Endothelial cell (in vitro differentiated cells): Measurements from ENCODE around the gene AMIGO3. TPM values are rescaled to one million over a fixed set of nuclear protein-coding genes. Genes with fewer than 3 reads are reported as not detected.

ENCODE experiments used
- DNase-seq: peaks from one replicate; pipeline ENCODE4 v3.0.0; 2021; ENCODE audit warnings: low spot score
- H3K27ac Mint-ChIP-seq: one replicate; pipeline ENCODE4 v1.8.0; 2021; ENCODE audit warnings: mixed read lengths, inconsistent platforms; ENCODE audit not compliant: unreplicated experiment
- H3K27me3 Mint-ChIP-seq: one replicate; pipeline ENCODE4 v1.8.0; 2021; ENCODE audit warnings: mild to moderate bottlenecking, moderate library complexity, mixed read lengths, inconsistent platforms; ENCODE audit not compliant: unreplicated experiment
- H3K36me3 Mint-ChIP-seq: one replicate; pipeline ENCODE4 v1.8.0; 2021; ENCODE audit warnings: mild to moderate bottlenecking, low read depth, mixed read lengths, inconsistent platforms; ENCODE audit not compliant: unreplicated experiment
- H3K4me1 Mint-ChIP-seq: one replicate; pipeline ENCODE4 v1.8.0; 2021; ENCODE audit warnings: mild to moderate bottlenecking, mixed read lengths, inconsistent platforms; ENCODE audit not compliant: unreplicated experiment
- H3K4me3 Mint-ChIP-seq: one replicate; pipeline ENCODE4 v1.8.0; 2021; ENCODE audit warnings: mild to moderate bottlenecking, mixed read lengths, inconsistent platforms; ENCODE audit not compliant: unreplicated experiment
- H3K9me3 Mint-ChIP-seq: one replicate; pipeline ENCODE4 v1.8.0; 2021; ENCODE audit warnings: mixed read lengths, inconsistent platforms; ENCODE audit not compliant: unreplicated experiment
- total RNA-seq: library from RNA; stranded (reverse); fragmentation: NEBNext Ultra II Directional; extraction: Animal tissue kit (Norgen Biotek cat#: 25700); gene quantifications from one replicate; pipeline ENCODE4 v1.2.1, GENCODE V29; 2021; ENCODE audit not compliant: unreplicated experiment
- TF ChIP-seq, protein P1 (sequence below): fragments of 200-600 bp; sonication (generic); IDR thresholded peaks from one replicate; pipeline ENCODE4 v1.5.0; 2021; ENCODE audit warnings: antibody characterized with exemption; ENCODE audit not compliant: unreplicated experiment

AMIGO3 gene
- total RNA-seq, 1 donor from 2014 or later = 0.56 TPM

DNA sequence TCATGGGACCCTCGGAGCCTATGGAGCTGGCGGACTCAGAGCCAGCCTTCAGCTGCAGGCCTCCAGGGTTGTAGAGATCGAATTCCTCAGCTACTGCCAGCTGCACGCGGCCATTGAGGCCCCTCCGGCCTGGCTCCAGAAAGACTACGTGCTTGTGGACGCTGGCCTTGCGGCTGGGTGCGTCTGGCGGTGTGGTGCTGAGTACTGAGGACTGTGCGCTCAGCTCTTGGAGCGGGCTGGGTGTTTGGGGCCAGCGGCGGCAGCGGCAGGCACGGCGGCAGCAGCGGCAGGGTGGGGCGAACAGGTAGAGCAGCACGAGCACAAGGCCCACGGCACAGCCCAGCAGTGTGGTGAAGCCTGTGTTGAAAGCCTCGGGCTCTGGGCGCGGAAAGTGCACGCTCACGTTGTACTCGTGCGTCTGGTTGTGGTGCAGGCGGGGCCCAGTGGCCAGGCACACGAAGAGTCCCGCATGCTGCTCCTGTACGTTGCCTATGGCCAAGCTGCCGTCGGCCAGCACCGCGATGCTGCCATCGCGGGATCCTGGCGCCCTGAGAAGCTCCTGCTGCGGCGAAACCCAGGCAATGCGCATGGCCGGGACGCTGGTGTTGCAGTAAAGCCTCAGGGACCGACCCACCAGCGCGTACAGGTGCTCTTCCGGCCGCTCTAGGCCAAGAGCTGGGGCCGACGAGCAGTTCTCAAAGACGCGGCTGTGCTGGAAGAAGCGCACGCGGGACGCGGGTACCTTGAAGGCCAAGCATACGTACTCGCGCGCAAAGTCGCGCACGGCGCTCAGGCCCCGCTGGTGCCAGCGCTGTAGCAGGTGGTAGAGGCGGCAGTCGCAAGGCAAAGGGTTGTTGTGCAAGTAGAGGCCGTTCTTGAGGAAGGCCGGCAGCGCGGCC lies 1.3 kb downstream of the AMIGO3 start:
- Mint-ChIP-seq H3K27me3 (peaks cover 19% of the 10 kb centered on the region), H3K36me3 (peaks cover 4% of the 10 kb centered on the region), H3K27ac (peak overlapping the region; percentile 31), H3K9me3 (no peaks in the 10 kb centered on the region), H3K4me1 (peaks cover 14% of the 10 kb centered on the region), H3K4me3 (peak overlapping the region; percentile 80)
- TF ChIP-seq, protein P1, sequence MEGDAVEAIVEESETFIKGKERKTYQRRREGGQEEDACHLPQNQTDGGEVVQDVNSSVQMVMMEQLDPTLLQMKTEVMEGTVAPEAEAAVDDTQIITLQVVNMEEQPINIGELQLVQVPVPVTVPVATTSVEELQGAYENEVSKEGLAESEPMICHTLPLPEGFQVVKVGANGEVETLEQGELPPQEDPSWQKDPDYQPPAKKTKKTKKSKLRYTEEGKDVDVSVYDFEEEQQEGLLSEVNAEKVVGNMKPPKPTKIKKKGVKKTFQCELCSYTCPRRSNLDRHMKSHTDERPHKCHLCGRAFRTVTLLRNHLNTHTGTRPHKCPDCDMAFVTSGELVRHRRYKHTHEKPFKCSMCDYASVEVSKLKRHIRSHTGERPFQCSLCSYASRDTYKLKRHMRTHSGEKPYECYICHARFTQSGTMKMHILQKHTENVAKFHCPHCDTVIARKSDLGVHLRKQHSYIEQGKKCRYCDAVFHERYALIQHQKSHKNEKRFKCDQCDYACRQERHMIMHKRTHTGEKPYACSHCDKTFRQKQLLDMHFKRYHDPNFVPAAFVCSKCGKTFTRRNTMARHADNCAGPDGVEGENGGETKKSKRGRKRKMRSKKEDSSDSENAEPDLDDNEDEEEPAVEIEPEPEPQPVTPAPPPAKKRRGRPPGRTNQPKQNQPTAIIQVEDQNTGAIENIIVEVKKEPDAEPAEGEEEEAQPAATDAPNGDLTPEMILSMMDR = no peak
- DNase-seq = no peak

DNA sequence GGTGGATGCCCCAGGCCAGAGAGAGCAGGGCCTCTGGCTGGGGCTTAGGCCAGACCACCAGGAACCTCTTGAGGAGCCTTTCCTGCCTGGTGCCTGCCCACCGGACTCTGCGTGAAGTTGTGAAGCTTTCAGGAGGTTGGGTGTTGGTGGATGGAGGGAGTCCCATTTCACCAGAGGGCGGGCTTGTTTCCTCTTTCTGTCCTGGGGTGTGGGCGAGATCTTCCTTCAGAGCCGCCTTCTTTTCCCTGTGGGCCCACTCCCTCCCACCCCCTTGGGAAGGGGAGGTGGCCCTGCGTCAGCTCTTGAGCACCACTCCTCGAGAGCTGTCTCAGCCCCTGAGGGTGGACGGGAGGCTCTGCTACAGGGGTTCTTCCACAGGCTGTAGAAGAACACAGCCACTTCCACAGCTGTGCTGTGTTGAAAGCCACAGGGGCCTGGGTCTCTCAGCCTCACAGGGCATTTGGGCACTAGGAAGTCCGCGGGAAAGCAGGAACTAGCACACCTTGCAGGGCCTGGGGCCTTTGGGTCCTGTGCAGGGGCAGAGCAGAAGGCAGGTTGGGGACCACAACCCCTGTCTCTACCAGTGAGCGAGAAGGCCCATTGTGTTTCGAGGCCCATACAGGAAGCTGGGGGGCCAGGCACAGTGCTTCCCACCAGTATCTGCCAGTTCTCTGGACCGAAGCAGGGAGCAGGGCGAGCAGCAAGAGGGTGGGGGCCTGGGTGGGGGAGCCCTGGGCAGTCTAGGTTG lies 2.1 kb downstream of the AMIGO3 start:
- H3K27me3 Mint-ChIP-seq = peaks cover 14% of the 10 kb centered on the region
- peaks cover 10% of the 10 kb centered on the region for H3K4me1 Mint-ChIP-seq
- H3K4me3 Mint-ChIP-seq = no peak overlapping the region
- DNase-seq = no peak
- TF ChIP-seq, protein P1 = no peak
- peaks cover under 1% of the 10 kb centered on the region for H3K36me3 Mint-ChIP-seq
- H3K9me3 Mint-ChIP-seq = no peaks in the 10 kb centered on the region
- H3K27ac Mint-ChIP-seq = no peak overlapping the region

DNA sequence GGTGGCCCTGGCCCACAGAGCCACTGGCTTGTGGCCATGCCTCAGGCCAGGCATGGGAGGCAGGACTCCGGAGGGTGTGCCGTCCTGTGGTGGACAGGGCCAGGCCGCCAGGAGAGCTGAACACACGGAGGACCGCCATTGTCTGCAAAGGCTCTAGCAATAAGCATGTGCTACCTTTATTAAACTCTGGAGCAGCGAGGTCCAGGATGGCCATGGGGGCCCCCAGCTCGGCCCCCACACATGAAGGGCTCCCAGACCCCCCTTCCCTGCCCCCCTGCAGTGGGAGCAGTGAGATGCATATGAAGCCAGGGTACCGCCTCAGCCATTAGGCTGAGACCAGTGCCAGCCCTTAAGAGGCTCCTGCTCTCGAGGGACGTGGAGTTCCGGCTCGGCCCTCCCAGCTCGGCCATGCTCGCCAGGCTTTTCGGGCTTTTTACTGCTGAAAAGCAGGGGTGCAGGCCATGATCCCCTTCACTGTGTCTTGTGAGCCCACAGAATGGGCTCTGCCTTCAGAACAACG lies 2.7 kb downstream of the AMIGO3 start:
- Mint-ChIP-seq H3K9me3 (no peaks in the 10 kb centered on the region), H3K4me3 (no peak overlapping the region), H3K36me3 (no peaks in the 10 kb centered on the region), H3K27me3 (peaks cover 14% of the 10 kb centered on the region), H3K27ac (no peak overlapping the region), H3K4me1 (peaks cover 10% of the 10 kb centered on the region)
- no peak for DNase-seq
- TF ChIP-seq, protein P1 = no peak

DNA sequence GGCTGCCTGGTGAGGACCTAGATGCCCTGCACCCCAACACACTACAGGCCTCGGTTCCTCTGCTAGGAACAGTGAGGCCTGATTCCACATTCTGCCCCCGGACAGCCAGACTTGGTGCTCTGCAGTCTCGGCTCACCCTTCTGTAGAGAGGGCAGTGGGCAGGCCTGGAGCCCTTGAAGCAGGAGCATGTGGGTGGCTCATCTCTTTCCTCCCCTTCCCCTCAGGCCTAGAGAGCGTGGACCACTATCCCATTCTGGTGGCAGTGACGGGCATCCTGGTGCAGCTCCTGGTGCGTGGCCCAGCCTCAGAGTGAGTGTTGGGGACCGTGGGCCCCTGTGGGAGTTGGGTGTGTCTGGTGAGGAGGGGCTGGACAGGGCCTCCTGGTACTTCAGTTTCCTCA lies 3.3 kb downstream of the AMIGO3 start:
- no peak overlapping the region for H3K27ac Mint-ChIP-seq
- no peaks in the 10 kb centered on the region for H3K9me3 Mint-ChIP-seq
- H3K27me3 Mint-ChIP-seq = peaks cover 11% of the 10 kb centered on the region
- no peaks in the 10 kb centered on the region for H3K36me3 Mint-ChIP-seq
- H3K4me1 Mint-ChIP-seq = peaks cover 10% of the 10 kb centered on the region
- no peak overlapping the region for H3K4me3 Mint-ChIP-seq
- DNase-seq = no peak
- TF ChIP-seq, protein P1 = no peak
